ENCODE data around the gene PIK3AP1. TPM values are rescaled to one million over a fixed set of nuclear protein-coding genes. Genes with fewer than 3 reads are reported as not detected.

The PIK3AP1 gene
- total and polyA plus RNA-seq, 4 donors = 27.3 to 137 (median 50.9) TPM

DNA sequence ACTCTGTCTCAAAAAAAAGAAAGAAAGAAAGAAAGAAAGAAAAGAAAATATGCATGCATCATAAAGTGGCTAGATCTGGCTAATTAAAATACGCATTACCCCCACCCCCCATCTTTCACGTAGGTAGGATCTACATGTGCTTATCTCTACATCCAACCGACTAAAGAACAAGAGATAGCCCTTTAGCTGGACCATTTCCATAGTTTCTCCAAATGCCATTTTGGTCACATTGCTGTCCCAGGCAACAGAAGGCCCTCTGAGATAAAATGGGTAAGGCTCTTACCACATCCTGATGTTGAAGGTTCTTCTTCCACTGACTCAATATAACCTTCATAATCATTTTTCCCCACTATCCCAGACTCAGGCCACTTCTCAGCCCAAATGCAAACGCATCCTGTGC lies 31.5 kb downstream of the PIK3AP1 start:
- H3K9me3 ChIP-seq (ENCODE audit: control insufficient read depth in 4 of 4, low read length in 3 of 4) = no peaks in the 10 kb centered on the region
- no peak overlapping the region for H3K27ac ChIP-seq (ENCODE audit: low read depth in 1 of 2, low read length in 2 of 2)
- 90% methylated on average over 4 of the region's 4 CpGs for WGBS
- no peak for DNase-seq (ENCODE audit: low spot score)
- TF ChIP-seq RXRA (IDR thresholded peaks at IDR 0.05) (no peak), NR2F2 (IDR thresholded peaks at IDR 0.05) (no peak)
- TF ChIP-seq, protein P1, sequence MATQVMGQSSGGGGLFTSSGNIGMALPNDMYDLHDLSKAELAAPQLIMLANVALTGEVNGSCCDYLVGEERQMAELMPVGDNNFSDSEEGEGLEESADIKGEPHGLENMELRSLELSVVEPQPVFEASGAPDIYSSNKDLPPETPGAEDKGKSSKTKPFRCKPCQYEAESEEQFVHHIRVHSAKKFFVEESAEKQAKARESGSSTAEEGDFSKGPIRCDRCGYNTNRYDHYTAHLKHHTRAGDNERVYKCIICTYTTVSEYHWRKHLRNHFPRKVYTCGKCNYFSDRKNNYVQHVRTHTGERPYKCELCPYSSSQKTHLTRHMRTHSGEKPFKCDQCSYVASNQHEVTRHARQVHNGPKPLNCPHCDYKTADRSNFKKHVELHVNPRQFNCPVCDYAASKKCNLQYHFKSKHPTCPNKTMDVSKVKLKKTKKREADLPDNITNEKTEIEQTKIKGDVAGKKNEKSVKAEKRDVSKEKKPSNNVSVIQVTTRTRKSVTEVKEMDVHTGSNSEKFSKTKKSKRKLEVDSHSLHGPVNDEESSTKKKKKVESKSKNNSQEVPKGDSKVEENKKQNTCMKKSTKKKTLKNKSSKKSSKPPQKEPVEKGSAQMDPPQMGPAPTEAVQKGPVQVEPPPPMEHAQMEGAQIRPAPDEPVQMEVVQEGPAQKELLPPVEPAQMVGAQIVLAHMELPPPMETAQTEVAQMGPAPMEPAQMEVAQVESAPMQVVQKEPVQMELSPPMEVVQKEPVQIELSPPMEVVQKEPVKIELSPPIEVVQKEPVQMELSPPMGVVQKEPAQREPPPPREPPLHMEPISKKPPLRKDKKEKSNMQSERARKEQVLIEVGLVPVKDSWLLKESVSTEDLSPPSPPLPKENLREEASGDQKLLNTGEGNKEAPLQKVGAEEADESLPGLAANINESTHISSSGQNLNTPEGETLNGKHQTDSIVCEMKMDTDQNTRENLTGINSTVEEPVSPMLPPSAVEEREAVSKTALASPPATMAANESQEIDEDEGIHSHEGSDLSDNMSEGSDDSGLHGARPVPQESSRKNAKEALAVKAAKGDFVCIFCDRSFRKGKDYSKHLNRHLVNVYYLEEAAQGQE (IDR thresholded peaks at IDR 0.05) = no peak
- TF ChIP-seq, protein P2, sequence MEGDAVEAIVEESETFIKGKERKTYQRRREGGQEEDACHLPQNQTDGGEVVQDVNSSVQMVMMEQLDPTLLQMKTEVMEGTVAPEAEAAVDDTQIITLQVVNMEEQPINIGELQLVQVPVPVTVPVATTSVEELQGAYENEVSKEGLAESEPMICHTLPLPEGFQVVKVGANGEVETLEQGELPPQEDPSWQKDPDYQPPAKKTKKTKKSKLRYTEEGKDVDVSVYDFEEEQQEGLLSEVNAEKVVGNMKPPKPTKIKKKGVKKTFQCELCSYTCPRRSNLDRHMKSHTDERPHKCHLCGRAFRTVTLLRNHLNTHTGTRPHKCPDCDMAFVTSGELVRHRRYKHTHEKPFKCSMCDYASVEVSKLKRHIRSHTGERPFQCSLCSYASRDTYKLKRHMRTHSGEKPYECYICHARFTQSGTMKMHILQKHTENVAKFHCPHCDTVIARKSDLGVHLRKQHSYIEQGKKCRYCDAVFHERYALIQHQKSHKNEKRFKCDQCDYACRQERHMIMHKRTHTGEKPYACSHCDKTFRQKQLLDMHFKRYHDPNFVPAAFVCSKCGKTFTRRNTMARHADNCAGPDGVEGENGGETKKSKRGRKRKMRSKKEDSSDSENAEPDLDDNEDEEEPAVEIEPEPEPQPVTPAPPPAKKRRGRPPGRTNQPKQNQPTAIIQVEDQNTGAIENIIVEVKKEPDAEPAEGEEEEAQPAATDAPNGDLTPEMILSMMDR (IDR thresholded peaks at IDR 0.05; ENCODE audit: low read depth, low read length, missing input control) = no peak
- no peaks in the 10 kb centered on the region for H3K36me3 ChIP-seq (ENCODE audit: control insufficient read depth in 4 of 4, insufficient read depth in 3 of 4, low read depth in 1 of 4, low read length in 3 of 4)
- H3K4me3 ChIP-seq (ENCODE audit: low read depth in 1 of 3, low read length in 3 of 3) = no peak overlapping the region
- no peak overlapping the region for H3K9ac ChIP-seq (ENCODE audit: low read depth in 1 of 2, low read length in 2 of 2)
- H3K4me1 ChIP-seq (ENCODE audit: control insufficient read depth in 4 of 4, insufficient read depth in 4 of 4, low read length in 3 of 4) = peaks cover 0 to 13% (median 5%) of the 10 kb centered on the region in 4 donors
- no peaks in the 10 kb centered on the region for H3K27me3 ChIP-seq (ENCODE audit: control insufficient read depth in 4 of 4, insufficient read depth in 4 of 4, low read length in 3 of 4)

DNA sequence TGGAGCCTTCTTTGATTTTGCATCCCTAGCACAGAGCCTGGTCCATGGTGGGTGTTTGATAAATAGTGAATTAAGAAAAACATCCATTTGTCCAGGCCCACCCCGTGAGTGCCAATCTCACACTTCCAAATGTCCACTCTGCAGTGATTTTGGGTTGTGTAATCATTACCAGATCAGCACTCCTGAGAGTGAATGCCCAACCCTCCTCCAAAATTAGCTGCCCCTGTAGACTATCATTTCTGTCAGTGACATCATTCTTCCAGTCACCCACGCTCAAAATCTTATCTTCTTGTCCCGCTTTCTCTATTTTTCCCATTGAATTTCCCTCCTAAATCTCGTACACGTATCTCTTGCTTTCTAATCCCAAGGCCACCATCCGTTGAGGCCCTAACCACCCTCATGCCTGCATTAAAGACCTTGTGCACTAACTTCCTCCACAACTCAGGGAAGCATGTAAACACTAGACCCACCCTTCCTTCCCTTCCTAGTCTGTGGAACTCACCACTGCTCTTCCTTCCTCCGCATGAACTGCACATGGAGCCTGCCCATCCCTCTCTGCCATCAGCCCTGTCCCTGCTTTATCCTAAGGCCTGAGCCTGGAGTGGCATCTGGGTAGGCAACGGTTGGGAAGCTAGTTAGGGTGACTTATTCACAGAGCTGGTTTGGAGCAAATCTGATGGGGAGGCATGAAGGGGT lies 32.8 kb downstream of the PIK3AP1 start:
- Histone ChIP-seq H3K27ac (ENCODE audit: low read depth in 1 of 2, low read length in 2 of 2) (peak overlapping the region in 1 of 2 donors; percentile 25), H3K4me1 (ENCODE audit: control insufficient read depth in 4 of 4, insufficient read depth in 4 of 4, low read length in 3 of 4) (peaks cover 0 to 12% (median 4%) of the 10 kb centered on the region in 4 donors), H3K9me3 (ENCODE audit: control insufficient read depth in 4 of 4, low read length in 3 of 4) (no peaks in the 10 kb centered on the region), H3K36me3 (ENCODE audit: control insufficient read depth in 4 of 4, insufficient read depth in 3 of 4, low read depth in 1 of 4, low read length in 3 of 4) (no peaks in the 10 kb centered on the region), H3K4me3 (ENCODE audit: low read depth in 1 of 3, low read length in 3 of 3) (no peak overlapping the region), H3K9ac (ENCODE audit: low read depth in 1 of 2, low read length in 2 of 2) (no peak overlapping the region), H3K27me3 (ENCODE audit: control insufficient read depth in 4 of 4, insufficient read depth in 4 of 4, low read length in 3 of 4) (no peaks in the 10 kb centered on the region)
- 83% methylated on average over 8 of the region's 8 CpGs for WGBS
- DNase-seq (ENCODE audit: low spot score) = no peak
- TF ChIP-seq, protein P3, sequence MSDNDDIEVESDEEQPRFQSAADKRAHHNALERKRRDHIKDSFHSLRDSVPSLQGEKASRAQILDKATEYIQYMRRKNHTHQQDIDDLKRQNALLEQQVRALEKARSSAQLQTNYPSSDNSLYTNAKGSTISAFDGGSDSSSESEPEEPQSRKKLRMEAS (IDR thresholded peaks at IDR 0.05) = peak; percentile 20
- no peak for TF ChIP-seq FOXA2 (IDR thresholded peaks at IDR 0.05)
- no peak for TF ChIP-seq EGR1 (IDR thresholded peaks at IDR 0.05; ENCODE audit: low read depth in 2 of 2)
- TF ChIP-seq JUND (IDR thresholded peaks at IDR 0.05) = no peak
- no peak for TF ChIP-seq FOXA1 (IDR thresholded peaks at IDR 0.05)
- TF ChIP-seq RXRA (IDR thresholded peaks at IDR 0.05) = no peak
- TF ChIP-seq TAF1 (conservative IDR thresholded peaks at IDR 0.05) = no peak

DNA sequence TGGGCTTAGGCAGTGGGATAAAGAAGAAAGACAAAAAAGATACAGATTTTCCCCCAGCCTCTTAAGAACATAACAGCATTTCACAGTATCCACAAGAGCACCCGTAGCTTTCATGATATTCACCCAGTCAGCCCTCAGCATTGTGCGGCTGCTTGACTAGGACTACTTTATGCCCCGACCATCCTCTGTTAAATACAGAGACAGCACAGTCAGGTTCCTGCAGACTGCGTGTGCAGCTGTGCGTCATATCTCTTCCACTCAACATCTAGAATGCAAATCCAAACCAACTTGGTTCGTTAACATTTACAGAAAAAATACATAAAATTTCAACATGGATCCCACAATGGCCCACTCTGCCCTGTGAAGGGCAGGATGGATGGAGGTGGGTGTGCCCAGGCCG lies 33.8 kb downstream of the PIK3AP1 start:
- no peaks in the 10 kb centered on the region for H3K27me3 ChIP-seq (ENCODE audit: control insufficient read depth in 4 of 4, insufficient read depth in 4 of 4, low read length in 3 of 4)

More for the DNA sequence above, 33.8 kb downstream of the PIK3AP1 start:
- Histone ChIP-seq H3K27ac (ENCODE audit: low read depth in 1 of 2, low read length in 2 of 2) (no peak overlapping the region), H3K9ac (ENCODE audit: low read depth in 1 of 2, low read length in 2 of 2) (no peak overlapping the region), H3K9me3 (ENCODE audit: control insufficient read depth in 4 of 4, low read length in 3 of 4) (no peaks in the 10 kb centered on the region), H3K4me1 (ENCODE audit: control insufficient read depth in 4 of 4, insufficient read depth in 4 of 4, low read length in 3 of 4) (peaks cover 0 to 12% (median 4%) of the 10 kb centered on the region in 4 donors), H3K36me3 (ENCODE audit: control insufficient read depth in 4 of 4, insufficient read depth in 3 of 4, low read depth in 1 of 4, low read length in 3 of 4) (peaks cover 0 to 5% (median 0%) of the 10 kb centered on the region in 4 donors), H3K4me3 (ENCODE audit: low read depth in 1 of 3, low read length in 3 of 3) (no peak overlapping the region)
- 98% methylated on average over 7 of the region's 7 CpGs for WGBS
- DNase-seq (ENCODE audit: low spot score) = no peak
- TF ChIP-seq, protein P3 (IDR thresholded peaks at IDR 0.05) = no peak
- TF ChIP-seq, protein P4, sequence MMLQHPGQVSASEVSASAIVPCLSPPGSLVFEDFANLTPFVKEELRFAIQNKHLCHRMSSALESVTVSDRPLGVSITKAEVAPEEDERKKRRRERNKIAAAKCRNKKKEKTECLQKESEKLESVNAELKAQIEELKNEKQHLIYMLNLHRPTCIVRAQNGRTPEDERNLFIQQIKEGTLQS (IDR thresholded peaks at IDR 0.05) = no peak
- no peak for TF ChIP-seq RXRA (IDR thresholded peaks at IDR 0.05)
- no peak for TF ChIP-seq NR2F2 (IDR thresholded peaks at IDR 0.05)
- TF ChIP-seq FOXA1 (IDR thresholded peaks at IDR 0.05) = no peak
- TF ChIP-seq, protein P2 (IDR thresholded peaks at IDR 0.05; ENCODE audit: low read depth, low read length, missing input control) = no peak
